GM19463 (cell line): ENCODE measurements around the gene CCDC187.
"Not testable (repeated sequence)": the region's sequence is repeated elsewhere in the genome, so short reads cannot be mapped to it uniquely, and the experiment has no call there.

Experiments used
- ATAC-seq: cut with Tn5 transposase; IDR thresholded peaks from one replicate; pipeline ENCODE4 v1.9.1; 2021; ENCODE audit warnings: mild to moderate bottlenecking, moderate library complexity; ENCODE audit not compliant: unreplicated experiment

The CCDC187 gene

DNA sequence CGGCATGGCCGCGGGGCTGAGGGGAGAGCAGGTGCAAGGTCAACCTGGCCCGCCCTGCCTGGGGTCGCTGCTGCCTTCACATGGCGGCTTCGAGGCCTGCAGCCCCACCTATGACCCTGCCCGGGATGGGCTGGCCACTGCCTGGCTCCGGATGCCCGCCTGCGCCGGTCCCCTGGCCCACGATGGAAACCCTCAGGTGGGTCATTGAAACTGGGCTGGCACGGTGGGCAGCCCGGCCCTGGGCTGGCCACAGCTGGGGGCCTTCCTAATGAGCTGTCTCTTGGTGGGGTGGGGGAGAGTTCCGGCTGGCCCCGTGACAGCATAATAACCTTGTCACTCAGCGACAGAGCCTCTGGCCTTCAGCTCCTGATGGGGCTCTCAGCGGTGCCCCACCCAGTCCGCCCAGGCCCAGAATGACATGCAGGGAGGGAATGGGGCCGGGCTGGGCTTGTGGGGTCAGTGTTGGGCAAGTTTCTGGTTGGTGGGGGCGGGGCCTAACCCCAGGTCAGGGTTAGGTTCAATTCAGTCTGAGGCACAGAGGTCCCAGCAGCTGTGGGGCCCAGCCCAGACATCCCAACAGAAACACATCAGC, at the start of gene CCDC187:
TSS of gene CCDC187 (minus strand) at position 270 of the 592 bp plus-strand sequence. CDS start at position 6, 264 bp downstream.
- ATAC-seq, result no peak

DNA sequence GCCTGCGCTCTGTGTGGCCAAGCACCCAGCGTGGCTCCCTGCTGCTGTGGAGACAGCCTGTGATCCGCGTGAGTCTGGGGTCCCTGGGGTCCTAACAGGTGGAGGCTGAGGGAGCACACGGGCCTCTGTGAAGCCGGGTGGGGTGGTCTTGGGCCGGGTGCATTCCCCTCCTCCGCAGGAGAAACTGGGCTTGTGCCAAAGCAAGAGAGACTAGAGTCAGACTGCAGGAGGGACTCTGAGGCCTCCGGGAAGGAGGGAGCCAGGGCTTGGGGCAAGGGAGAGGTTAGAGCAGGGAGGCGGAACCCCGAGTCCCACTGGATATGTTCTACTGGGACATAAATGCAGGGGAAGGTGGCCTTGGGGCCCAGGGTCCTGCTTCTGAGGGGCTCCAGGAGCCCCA, 49.2 kb upstream of the CCDC187 start:
- ATAC-seq, result no peak

DNA sequence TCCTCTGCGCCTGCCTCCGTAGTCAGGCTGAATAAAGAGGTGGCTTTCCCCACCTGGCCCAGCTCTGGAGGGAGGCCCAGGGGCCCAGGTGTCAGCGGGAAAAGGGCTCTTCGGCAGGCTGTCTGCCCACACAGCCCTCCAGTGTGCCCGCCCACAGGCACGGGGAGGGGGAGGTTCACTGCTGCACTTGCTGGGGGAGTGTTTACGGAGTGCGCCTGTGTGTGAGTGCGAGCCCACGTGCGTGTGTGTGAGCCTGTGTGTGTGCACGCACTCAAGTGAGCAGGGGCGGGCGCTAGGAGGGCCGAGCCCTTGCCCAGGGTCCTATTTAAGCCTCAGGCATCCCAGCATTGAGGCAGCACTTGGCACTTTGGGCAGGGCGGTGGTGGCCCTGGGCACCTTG, 48.8 kb upstream of the CCDC187 start:
- ATAC-seq, result no peak

DNA sequence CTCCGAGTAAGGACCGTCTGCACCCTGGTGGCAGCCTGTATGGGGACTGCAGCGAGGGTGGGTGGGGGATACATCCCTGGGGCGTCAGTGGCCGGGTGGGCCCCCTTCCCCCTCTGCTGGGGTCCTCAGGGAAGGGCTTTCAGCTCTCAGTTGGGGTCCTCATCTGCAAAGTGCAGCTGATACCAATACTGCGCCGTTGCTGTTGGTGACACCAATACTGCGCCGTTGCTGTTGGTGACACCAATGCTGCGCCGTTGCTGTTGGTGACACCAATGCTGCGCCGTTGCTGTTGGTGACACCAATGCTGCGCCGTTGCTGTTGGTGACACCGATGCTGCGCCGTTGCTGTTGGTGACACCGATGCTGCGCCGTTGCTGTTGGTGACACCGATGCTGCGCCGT, 48.0 kb upstream of the CCDC187 start:
- not testable (repeated sequence) for ATAC-seq

DNA sequence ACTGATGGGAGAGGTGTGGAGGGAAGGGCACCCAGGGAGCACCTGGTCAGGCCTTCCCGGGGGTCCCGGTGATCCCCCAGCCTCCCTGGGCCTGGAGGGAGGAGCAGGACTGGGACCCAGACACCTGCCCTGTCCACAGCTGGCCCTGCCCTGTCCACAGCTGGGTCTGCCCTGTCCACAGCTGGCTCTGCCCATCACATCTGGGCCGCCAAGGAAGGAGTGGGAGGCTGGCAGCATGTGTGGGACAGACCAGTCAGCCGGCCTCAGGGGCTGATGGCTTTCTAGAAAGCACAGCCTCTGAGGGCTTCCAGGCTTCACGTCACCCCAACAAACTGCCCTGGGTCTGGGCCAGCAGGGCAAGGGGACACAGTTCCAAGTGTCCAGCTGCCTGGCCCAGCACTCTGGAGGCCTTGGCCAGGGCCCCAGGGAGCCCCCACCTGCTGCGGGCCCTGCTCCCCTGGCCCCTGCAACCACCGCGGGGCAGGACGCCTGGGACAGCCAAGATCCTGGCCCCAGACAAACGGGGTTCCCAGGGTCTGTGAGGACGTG, 47.4 kb upstream of the CCDC187 start:
- no peak for ATAC-seq

DNA sequence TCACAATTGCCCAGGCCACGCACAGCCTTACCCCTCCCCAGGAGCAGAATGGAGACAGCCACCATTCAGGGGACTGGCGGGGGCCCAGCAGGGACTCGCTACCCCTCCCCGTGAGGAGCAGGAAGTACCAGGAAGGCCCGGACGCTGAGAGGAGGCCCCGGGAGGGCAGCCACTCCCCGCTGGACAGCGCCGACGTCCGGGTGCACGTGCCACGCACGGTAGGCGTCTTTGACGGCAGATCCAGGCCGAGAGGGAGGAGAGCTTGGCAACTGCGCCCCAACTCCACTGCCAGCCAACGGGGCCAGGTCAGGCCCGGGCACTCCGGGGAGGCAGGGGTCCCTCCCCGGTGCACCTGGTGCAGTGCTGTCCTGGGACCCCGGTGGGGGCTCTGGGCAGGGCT, 45.7 kb upstream of the CCDC187 start:
- ATAC-seq, result no peak

DNA sequence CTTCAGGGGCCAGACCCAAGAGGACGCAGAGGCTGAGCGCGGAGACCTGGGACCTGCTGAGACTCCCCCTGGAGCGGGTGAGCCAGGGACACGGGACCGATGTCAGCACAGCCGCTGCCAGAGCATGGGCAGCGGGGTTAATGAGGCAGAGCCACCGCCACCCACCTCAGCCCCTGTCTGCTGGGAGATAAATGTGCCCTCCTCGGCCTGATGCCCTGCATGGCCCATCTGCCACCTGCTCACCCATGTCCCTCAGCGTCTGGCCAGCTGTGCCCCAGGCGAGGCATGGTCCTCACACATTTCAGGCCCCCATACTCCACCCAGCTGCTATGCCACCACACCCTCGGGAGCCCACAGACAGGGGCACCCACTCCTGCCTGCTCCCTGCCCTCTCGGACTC, 44.8 kb upstream of the CCDC187 start:
- ATAC-seq, result no peak

DNA sequence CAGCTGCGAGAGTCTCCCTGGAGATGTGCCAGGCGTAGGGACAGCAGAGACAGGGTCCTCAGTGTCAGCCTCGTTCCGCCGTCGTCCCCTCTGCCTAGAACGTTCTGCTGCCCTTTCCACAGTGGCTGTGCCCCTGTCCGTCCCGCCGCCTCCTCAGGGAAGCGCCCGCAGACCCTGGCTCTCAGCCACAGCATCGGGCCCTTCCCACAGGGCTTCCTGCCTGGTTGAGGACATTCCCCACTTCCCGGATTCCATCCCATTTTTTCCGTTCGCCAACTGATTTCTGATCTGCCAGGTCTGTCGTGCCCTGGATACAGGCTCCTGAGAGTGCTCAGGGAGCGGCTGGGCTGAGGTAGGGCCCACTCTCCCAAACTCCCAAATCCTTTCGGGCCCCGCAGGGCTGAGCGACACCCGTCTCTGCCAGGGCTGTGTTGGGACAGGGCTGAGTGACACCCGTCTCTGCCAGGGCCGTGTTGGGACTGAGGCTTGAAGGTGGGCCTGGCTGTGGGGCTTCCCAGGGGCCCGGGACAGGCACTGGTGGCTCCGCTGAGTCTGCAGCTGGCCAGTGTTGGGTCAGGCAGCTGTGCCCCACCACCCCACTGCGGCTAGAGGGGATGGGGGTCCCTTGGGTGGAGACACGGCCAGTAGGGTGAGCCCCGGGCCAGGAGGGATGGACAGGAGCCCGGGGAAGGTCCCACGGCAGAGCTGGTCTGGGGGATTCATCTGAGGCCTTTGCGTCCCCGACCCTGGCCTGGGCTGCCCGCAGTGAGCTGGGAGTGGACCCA, 43.8 kb upstream of the CCDC187 start:
- no peak for ATAC-seq

DNA sequence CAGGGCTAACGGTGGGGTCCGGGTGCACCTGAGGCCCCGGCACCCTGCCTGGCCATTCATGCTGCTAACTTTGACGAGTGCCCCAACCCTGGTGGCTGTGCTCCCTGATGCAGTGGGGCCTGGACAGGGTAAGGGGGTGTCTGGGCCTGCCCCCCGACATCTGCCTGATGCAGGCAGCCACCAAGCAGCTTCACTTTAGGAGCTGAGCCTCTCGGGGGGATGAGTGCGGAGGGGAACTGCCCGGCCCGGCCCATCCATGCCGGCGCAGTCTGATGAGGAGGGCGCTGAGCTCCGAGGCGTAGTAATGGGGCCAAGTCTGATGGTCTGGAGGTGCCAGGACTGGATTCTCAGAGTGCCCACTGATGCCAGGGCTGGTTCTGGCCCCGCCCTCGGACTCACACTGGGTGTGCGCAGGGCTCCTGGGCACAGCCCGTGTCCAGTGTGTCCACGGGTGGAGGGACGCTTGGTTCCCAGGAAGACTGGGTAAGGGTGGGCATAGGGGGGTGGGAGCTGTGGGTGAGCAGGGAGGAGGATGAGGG, 43.1 kb upstream of the CCDC187 start:
- no peak for ATAC-seq

DNA sequence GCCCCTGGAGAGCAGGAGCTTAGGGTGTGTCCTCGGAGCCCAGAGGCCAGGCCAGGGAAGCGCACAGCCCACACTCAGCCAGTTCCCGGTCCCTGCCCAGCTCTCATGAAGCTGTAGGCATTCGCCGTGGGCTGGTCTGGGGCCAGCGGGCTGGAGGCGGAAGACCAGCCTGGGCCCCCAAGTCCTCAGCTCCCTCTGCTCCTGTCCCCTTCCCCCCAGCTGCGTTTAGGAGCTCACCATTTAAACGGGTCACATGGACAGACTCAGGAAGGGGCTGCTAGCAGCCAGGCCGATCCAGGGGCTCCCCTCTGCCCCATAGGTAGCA, 42.2 kb upstream of the CCDC187 start:
- ATAC-seq, result no peak

DNA sequence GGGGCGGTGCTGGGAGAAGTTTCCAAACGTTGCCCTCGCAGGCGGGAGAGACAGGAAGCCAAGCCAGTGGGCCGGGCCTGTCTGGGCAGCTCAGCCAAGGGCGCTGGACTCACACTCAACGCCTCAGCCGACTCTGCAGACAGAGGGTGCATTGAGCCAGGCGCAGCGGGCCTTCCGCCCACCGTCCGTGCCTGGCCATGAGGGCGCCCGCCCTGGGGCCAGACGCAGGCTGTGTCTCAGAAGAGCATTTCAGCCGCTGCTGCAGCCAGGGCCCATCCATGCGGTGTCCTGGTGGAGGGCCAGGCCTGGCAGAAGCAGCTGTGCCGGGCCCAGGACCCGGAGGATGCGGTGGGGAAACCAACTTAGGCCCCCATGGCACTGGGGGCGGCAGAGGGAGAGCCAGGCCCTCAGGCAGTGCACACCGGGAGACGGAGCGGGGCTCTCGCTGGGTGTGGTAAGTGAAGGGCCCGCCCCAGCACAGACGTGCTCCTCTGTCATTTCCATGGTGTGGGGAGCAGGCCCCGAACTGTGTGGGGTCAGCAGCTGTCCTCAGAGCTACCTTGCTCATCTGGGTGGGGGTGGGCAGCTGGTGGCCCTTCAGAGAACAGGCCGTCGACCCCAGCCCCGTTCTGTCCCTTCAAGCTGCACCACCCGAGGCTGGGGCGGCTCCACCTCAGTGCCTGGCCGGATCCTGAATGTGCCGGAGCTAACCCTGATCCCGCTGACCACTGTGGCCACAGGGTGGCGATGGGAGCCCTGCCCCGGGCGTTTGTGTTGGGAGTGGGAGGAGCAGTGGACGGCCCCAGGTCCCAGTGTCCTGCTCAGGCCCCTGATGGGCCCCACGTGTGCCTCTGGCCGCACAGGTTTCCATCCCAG, 41.6 kb upstream of the CCDC187 start:
- ATAC-seq, result no peak

DNA sequence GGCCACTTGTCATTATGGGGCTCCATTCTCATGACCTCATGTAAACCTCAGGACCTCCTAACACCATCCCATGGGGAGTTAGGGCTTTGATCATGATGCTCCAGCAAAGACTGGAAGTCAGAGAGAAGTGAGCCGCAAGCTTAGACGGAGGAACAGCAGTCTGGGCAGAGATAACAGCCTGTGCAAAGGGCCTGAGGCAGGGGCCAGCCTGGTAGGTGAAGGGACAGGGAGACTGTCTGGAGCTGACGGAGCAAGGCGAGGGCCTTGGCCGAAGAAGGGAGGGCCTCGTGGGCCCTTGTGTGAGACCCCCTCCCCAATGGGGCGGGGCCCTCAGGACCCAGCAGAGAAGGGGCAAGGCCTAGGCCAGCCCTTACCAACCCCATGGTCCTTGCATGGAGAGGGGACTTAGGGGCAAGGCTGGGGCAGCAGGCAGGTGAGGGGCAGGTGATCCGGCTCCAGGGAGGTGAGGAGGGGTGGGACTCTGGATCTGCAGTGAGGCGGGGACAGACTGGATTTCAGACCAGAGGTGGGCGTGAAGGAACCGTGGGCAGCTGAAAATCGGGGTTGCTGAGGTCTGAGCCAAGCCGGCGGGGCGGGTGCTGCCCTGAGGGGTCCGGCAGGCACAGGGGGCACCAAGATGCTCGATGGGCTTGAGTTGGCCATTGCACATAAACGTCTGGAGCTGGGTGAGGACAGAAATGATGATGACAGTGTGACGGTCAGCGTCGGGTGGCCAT, 40.8 kb upstream of the CCDC187 start:
- ATAC-seq, result no peak

DNA sequence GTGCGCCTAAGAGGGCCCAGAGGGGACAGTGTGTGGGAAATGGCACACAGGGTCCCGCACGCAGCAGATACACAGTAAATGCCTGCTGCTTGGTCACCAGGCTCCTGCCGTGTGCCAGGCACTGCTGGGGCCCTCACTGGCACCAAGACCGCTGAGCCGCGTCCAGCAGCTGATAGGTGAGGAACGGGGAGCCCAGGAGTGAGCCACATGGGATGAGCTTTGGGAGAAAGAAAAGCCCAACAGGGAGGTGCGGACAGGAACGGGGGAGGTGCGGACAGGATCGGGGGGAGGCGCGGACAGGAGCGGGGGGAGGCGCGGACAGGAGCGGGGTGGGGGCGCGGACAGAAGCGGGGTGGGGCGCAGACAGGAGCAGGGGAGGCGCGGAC, 40.0 kb upstream of the CCDC187 start:
- no peak for ATAC-seq

DNA sequence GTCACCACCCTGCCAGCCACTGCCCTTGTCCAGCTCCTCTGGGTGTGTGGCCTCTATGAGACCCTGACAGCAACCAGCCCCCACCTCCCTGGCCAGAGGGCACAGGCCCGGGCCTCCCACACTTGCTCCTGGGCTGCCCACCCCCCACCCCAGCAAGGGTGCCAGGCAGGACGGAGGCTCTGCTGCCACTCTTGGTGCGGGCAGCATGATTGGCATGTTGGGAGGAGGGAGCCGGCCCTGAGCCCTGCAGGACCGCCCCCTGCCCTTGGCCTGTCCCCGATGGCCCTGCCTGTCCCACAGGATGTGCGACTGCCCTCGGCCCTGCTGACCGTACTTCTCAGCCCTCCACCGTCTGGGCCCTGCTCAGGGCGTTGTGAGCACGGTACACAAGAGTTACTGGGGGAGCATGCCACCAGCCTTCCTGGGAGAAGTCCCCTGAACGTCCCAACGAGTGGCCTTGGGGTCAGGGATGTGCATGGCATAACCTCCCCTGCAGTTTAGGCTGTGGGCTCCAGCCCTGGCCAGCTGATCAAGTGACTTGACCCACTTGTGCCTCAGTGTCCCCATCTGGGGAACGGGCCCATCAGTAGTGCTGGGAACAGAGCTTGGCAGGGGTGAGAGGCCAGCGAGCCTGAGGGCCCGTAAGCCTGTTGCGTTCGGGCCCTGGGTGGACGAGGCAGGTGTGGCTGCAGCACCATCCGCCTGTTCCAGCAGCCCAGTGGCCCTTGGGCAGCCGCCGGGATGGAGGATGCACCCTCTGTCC, 39.4 kb upstream of the CCDC187 start:
- ATAC-seq, result no peak

DNA sequence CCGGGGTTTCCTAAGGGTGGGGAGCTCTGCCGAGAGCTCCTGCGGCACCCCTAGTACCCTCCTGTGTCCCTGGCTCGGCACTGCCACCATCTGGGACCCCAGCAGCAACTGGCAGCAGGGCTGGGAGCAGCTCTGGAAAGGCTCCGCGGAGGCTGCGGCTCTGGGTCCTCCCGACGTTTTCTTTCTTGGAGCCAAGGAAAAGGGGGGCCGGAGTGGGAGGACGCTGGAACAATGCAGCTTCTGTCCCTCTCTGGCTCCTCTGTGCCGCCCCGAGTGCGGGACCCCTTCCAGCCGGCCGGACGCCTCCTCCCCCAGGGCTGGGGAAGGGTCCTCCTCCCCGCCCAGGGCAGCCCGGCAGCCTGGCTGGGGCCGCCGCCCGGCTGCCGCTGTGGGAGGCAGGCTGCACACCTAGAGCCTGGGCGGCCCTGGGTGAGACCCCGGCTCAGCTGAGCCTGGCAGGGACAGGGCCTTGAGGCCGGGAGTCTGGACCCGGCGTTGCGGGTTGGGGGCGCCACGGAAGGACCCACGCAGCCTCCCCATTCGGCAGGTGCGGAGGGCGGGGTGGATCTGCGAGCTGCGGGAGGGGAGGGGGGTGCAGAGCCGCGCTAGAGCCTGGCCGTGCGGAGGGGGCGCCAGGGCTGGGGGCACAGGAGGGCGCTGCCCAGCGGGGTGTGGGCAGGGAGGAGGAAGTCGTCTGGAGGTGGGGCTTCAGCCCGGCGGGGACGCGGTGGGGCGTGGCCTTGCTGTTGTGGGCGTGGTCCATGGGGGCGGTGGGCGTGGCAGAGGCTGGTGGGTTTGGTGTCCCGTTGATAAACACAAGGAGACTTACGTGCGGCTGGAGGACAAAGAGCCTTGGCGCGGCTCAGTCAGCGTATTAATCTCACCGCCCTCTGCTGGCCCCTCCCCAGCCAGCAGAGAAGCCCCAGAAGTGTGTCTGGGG, 38.6 kb upstream of the CCDC187 start:
- no peak for ATAC-seq

DNA sequence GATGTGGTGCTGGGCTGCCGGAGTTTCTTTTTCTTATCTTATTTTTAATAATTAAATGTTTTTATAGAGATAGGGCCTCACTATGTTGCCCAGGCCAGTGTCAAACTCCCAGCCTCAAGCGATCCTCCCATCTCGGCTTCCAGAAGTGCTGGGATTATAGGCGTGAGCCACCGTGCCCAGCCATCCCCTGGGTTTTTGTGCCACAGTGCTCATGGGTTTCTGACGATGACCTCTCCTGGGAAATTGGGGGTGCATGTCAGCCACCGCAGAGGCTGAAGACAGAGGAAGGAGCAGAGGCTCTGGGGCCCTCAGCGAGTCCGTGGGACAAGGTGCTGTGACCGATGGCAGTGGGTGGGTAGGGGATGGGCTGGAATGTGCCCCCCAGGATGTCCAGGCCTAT, 37.9 kb upstream of the CCDC187 start:
- ATAC-seq, result no peak

DNA sequence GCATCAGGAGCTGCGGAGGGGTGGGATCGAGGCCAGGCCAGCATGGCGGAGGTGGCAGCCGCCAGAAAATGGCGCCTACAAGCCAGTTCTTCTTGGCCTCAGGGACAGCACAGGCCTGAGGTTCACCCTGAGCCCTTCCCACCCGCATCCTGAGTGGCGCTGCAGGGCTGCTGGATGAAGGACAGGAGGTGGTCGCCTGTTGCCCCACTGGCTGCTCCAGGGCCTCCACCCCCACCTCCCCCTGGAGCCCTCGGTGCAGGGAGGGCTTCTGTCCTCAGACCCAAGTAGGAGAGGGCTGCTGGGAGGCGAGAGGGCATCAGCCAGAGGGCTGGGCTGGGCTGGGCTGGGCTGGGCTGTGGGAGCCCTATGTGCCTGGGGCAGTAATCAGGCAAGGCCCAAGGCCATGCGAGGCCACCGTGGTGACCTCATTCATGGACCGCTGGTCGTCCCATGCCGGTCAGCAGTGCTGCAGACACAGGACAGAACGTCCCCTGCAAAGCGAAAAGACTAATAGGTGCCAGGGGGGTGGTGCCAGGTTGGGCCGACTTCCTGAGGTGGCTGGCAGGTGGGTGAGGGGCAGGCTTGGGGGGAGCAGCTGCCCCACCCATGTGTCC, 37.3 kb upstream of the CCDC187 start:
- ATAC-seq, result no peak

DNA sequence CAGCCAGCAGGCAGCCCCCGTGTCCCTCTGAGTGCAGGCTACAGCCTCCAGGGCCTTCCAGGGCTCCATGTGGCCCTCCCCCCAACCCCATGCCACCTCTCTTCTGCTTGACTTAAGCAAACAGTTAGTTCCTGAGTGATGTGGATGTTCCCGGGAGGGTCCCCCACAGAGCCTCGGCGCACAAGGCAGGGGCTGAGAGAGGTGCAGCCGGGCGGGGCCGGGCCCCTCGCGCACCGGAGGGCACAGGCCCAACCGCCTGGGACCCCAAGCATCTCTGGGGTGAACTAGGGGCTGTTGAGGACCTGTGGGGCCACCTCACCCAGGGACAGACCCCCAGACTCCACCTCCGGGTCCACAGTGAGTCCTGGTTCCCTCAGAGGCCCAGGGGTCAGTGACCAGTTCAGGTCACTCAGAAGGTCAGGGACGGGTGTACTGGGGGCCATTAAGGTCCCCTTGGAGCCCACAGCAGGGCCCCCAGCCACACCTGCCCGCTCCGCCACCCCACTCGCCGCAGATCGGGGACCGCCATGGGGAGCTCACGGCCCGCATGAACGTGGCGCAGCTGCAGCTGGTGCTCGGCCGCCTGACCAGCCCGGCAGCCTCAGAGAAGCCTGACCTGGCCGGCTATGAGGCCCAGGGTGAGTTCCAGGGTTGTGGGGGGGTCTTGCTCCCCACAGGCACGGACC, 36.6 kb upstream of the CCDC187 start:
- ATAC-seq, result no peak
